Tongue (tissue), 2 donors: ENCODE measurements around the gene AP1AR. TPM values are rescaled to one million over a fixed set of nuclear protein-coding genes. Genes with fewer than 3 reads are reported as not detected.

Experiments
- DNase-seq: peaks from one replicate; pipeline ENCODE4 v3.0.0-alpha.2; 2015
- total RNA-seq: library from RNA; depleted of rRNA; stranded (reverse); fragments of >200 nt; gene quantifications from one replicate; pipeline ENCODE4 v1.2.3, GENCODE V29; 2014

AP1AR gene
- total RNA-seq, 1 donor from 2014 or later: 16.1 TPM

DNA sequence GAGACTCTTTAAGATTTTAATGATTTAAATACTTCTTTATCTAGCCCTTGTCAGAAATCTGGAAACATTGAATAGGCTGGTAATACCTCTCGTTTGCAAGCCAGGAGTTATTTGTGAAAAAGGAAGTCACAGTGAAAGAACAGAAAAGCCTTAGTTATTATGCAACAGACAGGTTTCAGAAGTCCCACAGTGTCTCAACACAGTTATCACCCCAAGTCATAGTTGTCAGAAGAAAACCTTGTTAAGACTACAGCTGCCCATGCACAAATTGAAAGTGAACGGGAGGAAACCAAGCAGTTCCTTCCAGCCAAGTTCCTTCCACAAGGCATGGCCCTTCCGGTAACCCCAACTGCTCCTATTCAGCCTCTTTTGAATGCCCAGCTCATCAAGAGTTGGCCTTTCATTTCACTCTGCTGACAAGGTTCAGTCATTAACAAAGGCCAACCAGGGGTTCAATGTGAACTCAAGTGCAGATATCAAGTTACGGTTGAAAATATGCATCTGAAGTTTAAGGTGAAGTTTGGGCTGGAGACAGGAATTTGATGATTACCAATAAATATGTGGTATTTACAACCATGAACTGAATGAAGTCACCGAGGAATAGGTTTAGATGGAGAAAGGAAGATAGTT lies 81.1 kb downstream of the AP1AR start:
- no peak for DNase-seq

DNA sequence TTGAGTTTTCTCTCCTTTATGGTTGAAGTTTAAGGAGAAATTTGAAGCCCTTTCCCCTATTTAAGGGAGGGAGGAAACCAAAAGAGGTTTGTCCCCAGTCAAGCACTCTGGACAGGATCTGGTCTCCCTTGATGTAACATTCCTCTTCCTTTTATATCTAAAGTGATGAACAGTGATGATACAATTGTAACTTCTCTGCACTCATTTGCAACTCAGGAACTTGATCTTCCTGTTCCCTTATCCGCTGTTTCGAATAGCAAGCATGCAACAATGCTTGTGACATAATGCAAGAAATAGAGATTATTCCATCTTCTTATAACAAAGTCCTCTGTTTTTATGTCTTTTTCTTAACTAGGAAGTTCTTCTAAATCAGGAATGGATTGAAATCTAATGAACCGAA lies 83.9 kb downstream of the AP1AR start:
- no peak for DNase-seq

DNA sequence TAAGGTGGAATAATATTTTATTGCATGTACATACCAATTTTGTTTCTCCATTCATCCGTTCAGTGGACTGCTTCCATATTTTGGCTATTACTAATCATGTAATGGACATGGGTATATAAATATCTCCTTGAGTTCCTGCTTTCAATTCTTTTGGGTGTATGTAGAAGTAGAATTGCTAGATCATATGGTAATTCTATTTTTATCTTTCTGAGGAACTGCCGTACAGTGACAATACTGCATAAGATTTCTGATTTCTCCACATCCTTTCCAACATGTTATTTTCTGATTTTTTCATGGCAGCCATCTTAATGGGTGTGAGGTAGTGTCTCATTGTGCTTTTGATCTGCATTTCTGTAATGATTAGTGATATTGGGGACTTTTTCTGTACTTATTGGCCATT lies 84.8 kb downstream of the AP1AR start:
- DNase-seq: no peak

DNA sequence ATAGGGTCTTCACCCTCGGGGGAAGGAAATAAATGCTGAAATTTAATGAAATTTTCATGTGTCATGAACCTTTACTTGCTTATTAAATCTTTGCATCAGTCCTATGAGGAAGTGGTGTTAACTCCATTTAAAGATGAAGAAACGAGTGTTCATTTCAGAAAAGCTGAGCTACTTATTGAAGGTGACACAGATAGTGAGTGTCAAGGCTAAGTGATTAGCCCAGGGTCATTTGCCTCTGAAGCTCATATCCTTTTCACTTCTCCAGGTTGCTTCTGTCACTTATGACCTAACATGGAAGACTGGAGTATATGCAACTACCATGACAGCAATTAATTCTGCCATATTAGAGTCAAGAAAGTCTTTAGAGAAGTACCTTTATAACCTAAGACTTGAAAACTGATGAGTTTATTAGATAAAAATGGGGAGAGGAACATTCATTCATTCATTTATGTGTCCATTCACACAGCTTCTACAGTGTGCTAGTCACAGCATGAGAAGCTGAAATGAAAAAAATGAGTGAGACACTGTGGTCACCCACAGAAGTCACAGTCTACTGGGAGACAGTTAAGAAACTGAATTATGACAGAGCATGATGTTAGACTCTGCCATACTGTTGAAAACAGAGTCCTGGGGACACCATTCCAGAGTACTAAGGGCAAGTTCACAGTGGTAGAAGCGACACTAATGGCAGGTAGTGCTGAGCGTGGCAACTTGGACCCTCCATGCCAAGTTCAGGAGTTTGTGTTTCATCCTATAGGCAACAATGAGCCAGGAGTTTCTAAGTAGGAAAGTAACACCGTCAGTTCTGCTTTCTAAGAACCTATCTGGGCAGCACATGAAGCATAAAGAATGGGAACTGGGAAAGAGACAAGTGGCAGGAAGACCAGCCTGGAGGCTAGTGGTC lies 86.9 kb downstream of the AP1AR start:
- DNase-seq: no peak

Other genes starting within 250 kb of the AP1AR start
- 2.1 TPM for gene FAM241A, start 86.3 kb upstream of the AP1AR start, total RNA-seq
- 13.3 TPM for gene TIFA, start 54.1 kb downstream of the AP1AR start, total RNA-seq
- 17.8 TPM for gene ALPK1, start 65.6 kb downstream of the AP1AR start, total RNA-seq